ENCODE data around the gene MBP. TPM values are rescaled to one million over a fixed set of nuclear protein-coding genes. Genes with fewer than 3 reads are reported as not detected.

Gene MBP
- total RNA-seq, 2 experiments from 2014 or later, result 13.5 to 28.9 TPM

GRCh38 chr18:77046409-77046808, 86.2 kb downstream of the MBP start:
- Histone ChIP-seq H3K27ac (ENCODE audit: low read depth, low read length, poor library complexity, severe bottlenecking) (peak overlapping the region; percentile 72), H3K79me2 (ENCODE audit: insufficient read depth, low read depth, low read length) (no peaks in the 10 kb centered on the region), H3K9me2 (ENCODE audit: insufficient read depth, low read length) (no peaks in the 10 kb centered on the region), H2AFZ (ENCODE audit: low read length) (no peak overlapping the region), H3K4me1 (ENCODE audit: insufficient read depth, low read length, poor library complexity, severe bottlenecking) (peaks cover 56% of the 10 kb centered on the region), H3K36me3 (ENCODE audit: insufficient read depth, low read length) (no peaks in the 10 kb centered on the region), H3K4me3 (ENCODE audit: low read depth, low read length, poor library complexity, severe bottlenecking) (no peak overlapping the region), H4K20me1 (ENCODE audit: insufficient read depth, low read length) (no peaks in the 10 kb centered on the region), H3K4me2 (ENCODE audit: low read length) (peak overlapping the region; percentile 69), H3K9me3 (ENCODE audit: low read length) (no peaks in the 10 kb centered on the region)
- no peak for TF ChIP-seq EZH2phosphoT487 (IDR thresholded peaks at IDR 0.05; ENCODE audit: borderline replicate concordance, low read depth, low read length)
- no peak for TF ChIP-seq CTCF (conservative IDR thresholded peaks at IDR 0.05; ENCODE audit: low read length)
- ChIA-PET POLR2A (interaction anchor here (0.6 to 1.2 kb wide), 3 partner anchors 8 to 84 kb away, joined by 4 to 8 read pairs (median 6); no protein-coding TSS in a partner anchor), CTCF (ENCODE audit: unreplicated experiment) (no interaction called here)
- intact Hi-C loops (cut with micrococcal nuclease; ENCODE audit: unreplicated experiment), result no loop called here
- BruUV-seq (replicated peaks), result no TSS peak
- DNase-seq (ENCODE audit: low spot score), result no peak

GRCh38 chr18:77045677-77046076, 86.9 kb downstream of the MBP start:
- peak overlapping the region; percentile 69 for H3K4me2 ChIP-seq (ENCODE audit: low read length)
- intact Hi-C loops (cut with micrococcal nuclease; ENCODE audit: unreplicated experiment), result loop anchor here (1.0 kb wide), 1 partner anchor 8 kb away; no protein-coding TSS in a partner anchor
- peak overlapping the region; percentile 34 for H3K4me3 ChIP-seq (ENCODE audit: low read depth, low read length, poor library complexity, severe bottlenecking)
- ChIA-PET POLR2A (interaction anchor here (0.6 to 1.2 kb wide), 2 partner anchors 9 to 85 kb away, joined by 4 to 8 read pairs; no protein-coding TSS in a partner anchor), CTCF (ENCODE audit: unreplicated experiment) (no interaction called here)
- no TSS peak for BruUV-seq (replicated peaks)
- H3K9me3 ChIP-seq (ENCODE audit: low read length), result no peaks in the 10 kb centered on the region
- no peak for DNase-seq (ENCODE audit: low spot score)
- peak overlapping the region; percentile 72 for H3K27ac ChIP-seq (ENCODE audit: low read depth, low read length, poor library complexity, severe bottlenecking)
- H2AFZ ChIP-seq (ENCODE audit: low read length), result no peak overlapping the region
- H3K9me2 ChIP-seq (ENCODE audit: insufficient read depth, low read length), result no peaks in the 10 kb centered on the region
- H3K79me2 ChIP-seq (ENCODE audit: insufficient read depth, low read depth, low read length), result no peaks in the 10 kb centered on the region
- peaks cover 53% of the 10 kb centered on the region for H3K4me1 ChIP-seq (ENCODE audit: insufficient read depth, low read length, poor library complexity, severe bottlenecking)
- no peaks in the 10 kb centered on the region for H4K20me1 ChIP-seq (ENCODE audit: insufficient read depth, low read length)
- TF ChIP-seq CTCF (conservative IDR thresholded peaks at IDR 0.05; ENCODE audit: low read length) (no peak), EZH2phosphoT487 (IDR thresholded peaks at IDR 0.05; ENCODE audit: borderline replicate concordance, low read depth, low read length) (no peak)
- H3K36me3 ChIP-seq (ENCODE audit: insufficient read depth, low read length), result no peaks in the 10 kb centered on the region

GRCh38 chr18:77044866-77045664, 87.5 kb downstream of the MBP start:
- no peak overlapping the region for H2AFZ ChIP-seq (ENCODE audit: low read length)
- no TSS peak for BruUV-seq (replicated peaks)
- TF ChIP-seq CTCF (conservative IDR thresholded peaks at IDR 0.05; ENCODE audit: low read length), result no peak
- no peak for TF ChIP-seq EZH2phosphoT487 (IDR thresholded peaks at IDR 0.05; ENCODE audit: borderline replicate concordance, low read depth, low read length)
- POLR2A ChIA-PET, result interaction anchor here (1.2 kb wide), 1 partner anchor 10 kb away, joined by 4 read pairs; no protein-coding TSS in a partner anchor
- CTCF ChIA-PET (ENCODE audit: unreplicated experiment), result no interaction called here
- DNase-seq (ENCODE audit: low spot score), result peak; percentile 78
- no peaks in the 10 kb centered on the region for H3K9me2 ChIP-seq (ENCODE audit: insufficient read depth, low read length)
- intact Hi-C loops (cut with micrococcal nuclease; ENCODE audit: unreplicated experiment), result loop anchor here (1.0 kb wide), 1 partner anchor 8 kb away; no protein-coding TSS in a partner anchor
- H3K79me2 ChIP-seq (ENCODE audit: insufficient read depth, low read depth, low read length), result no peaks in the 10 kb centered on the region
- H3K36me3 ChIP-seq (ENCODE audit: insufficient read depth, low read length), result no peaks in the 10 kb centered on the region
- no peaks in the 10 kb centered on the region for H3K9me3 ChIP-seq (ENCODE audit: low read length)
- H3K27ac ChIP-seq (ENCODE audit: low read depth, low read length, poor library complexity, severe bottlenecking), result peak overlapping the region; percentile 72
- H4K20me1 ChIP-seq (ENCODE audit: insufficient read depth, low read length), result no peaks in the 10 kb centered on the region
- H3K4me3 ChIP-seq (ENCODE audit: low read depth, low read length, poor library complexity, severe bottlenecking), result peak overlapping the region; percentile 34
- peaks cover 50% of the 10 kb centered on the region for H3K4me1 ChIP-seq (ENCODE audit: insufficient read depth, low read length, poor library complexity, severe bottlenecking)
- H3K4me2 ChIP-seq (ENCODE audit: low read length), result peak overlapping the region; percentile 69

All from OCI-LY7 (cell line).